ENCODE data around the gene TNFRSF17. TPM values are rescaled to one million over a fixed set of nuclear protein-coding genes. Genes with fewer than 3 reads are reported as not detected.
"Not testable (repeated sequence)": the region's sequence is repeated elsewhere in the genome, so short reads cannot be mapped to it uniquely, and the experiment has no call there.

Gene TNFRSF17
- total RNA-seq, 6 experiments from 2014 or later: 0.28 TPM; not detected in 5

GRCh38 chr16:11956558-11956957 lies 8.5 kb upstream of the TNFRSF17 start:
- Mint-ChIP-seq H3K4me3 (peak overlapping the region; percentile 58; the same call in 1 of the 2 replicates), H3K9me3 (no peaks in the 10 kb centered on the region), H3K36me3 (ENCODE audit: low read depth) (no peaks in the 10 kb centered on the region), H3K4me1 (ENCODE audit: low read depth) (peaks cover 28% of the 10 kb centered on the region), H3K27ac (peak overlapping the region; percentile 94), H3K27me3 (ENCODE audit: insufficient read depth) (no peaks in the 10 kb centered on the region)
- TF ChIP-seq CTCF (IDR thresholded peaks at IDR 0.05): no peak
- DNase-seq: no peak

GRCh38 chr16:11957591-11958395 lies 7.2 kb upstream of the TNFRSF17 start:
- no peaks in the 10 kb centered on the region for H3K36me3 Mint-ChIP-seq (ENCODE audit: low read depth)
- no peaks in the 10 kb centered on the region for H3K27me3 Mint-ChIP-seq (ENCODE audit: insufficient read depth)
- H3K4me3 Mint-ChIP-seq: 0 out of 2 replicates have a peak overlapping the region, but pooled peaks have one; percentile 3
- no peak for TF ChIP-seq CTCF (IDR thresholded peaks at IDR 0.05)
- H3K4me1 Mint-ChIP-seq (ENCODE audit: low read depth): peaks cover 28% of the 10 kb centered on the region
- H3K27ac Mint-ChIP-seq: peak overlapping the region; percentile 76
- DNase-seq: no peak
- H3K9me3 Mint-ChIP-seq: no peaks in the 10 kb centered on the region

GRCh38 chr16:11962457-11962856 lies 2.6 kb upstream of the TNFRSF17 start:
- not testable (repeated sequence) for H3K4me3 Mint-ChIP-seq; DNase-seq; H3K9me3 Mint-ChIP-seq; H3K27me3 Mint-ChIP-seq (ENCODE audit: insufficient read depth); H3K27ac Mint-ChIP-seq; H3K36me3 Mint-ChIP-seq (ENCODE audit: low read depth)
- H3K4me1 Mint-ChIP-seq (ENCODE audit: low read depth): peaks cover 22% of the 10 kb centered on the region

- not testable (repeated sequence) for H3K27ac Mint-ChIP-seq; H3K27me3 Mint-ChIP-seq (ENCODE audit: insufficient read depth); H3K4me3 Mint-ChIP-seq; H3K9me3 Mint-ChIP-seq; DNase-seq; H3K36me3 Mint-ChIP-seq (ENCODE audit: low read depth)
- H3K4me1 Mint-ChIP-seq (ENCODE audit: low read depth): peaks cover 17% of the 10 kb centered on the region
Measured at GRCh38 chr16:11962978-11963377, 2.0 kb upstream of the TNFRSF17 start.

GRCh38 chr16:11963706-11964105 lies 1.3 kb upstream of the TNFRSF17 start:
- no peaks in the 10 kb centered on the region for H3K36me3 Mint-ChIP-seq (ENCODE audit: low read depth)
- no peak for DNase-seq
- no peaks in the 10 kb centered on the region for H3K9me3 Mint-ChIP-seq
- peaks cover 12% of the 10 kb centered on the region for H3K4me1 Mint-ChIP-seq (ENCODE audit: low read depth)
- H3K4me3 Mint-ChIP-seq: no peak overlapping the region
- no peak for TF ChIP-seq CTCF (IDR thresholded peaks at IDR 0.05)
- H3K27ac Mint-ChIP-seq: no peak overlapping the region
- no peaks in the 10 kb centered on the region for H3K27me3 Mint-ChIP-seq (ENCODE audit: insufficient read depth)

GRCh38 chr16:11966173-11966572 lies 1.2 kb downstream of the TNFRSF17 start:
- Mint-ChIP-seq H3K4me3 (no peak overlapping the region), H3K27me3 (ENCODE audit: insufficient read depth) (no peaks in the 10 kb centered on the region), H3K4me1 (ENCODE audit: low read depth) (peaks cover 9% of the 10 kb centered on the region)

More at GRCh38 chr16:11966173-11966572, 1.2 kb downstream of the TNFRSF17 start:
- Mint-ChIP-seq H3K9me3 (no peaks in the 10 kb centered on the region), H3K36me3 (ENCODE audit: low read depth) (no peaks in the 10 kb centered on the region), H3K27ac (no peak overlapping the region)
- no peak for DNase-seq
- TF ChIP-seq CTCF (IDR thresholded peaks at IDR 0.05): no peak

All from HFFc6 (cell line).